A204.1 (cell line): Measurements from ENCODE around the gene HTR3C.
"Not testable (repeated sequence)": the region's sequence is repeated elsewhere in the genome, so short reads cannot be mapped to it uniquely, and the experiment has no call there.

Experiments used
- FAIRE-seq: peaks from 2 replicates; lab custom pipeline; 2012; peaks lifted over from hg19 to GRCh38; lab: Jason Lieb, UNC

HTR3C gene

DNA sequence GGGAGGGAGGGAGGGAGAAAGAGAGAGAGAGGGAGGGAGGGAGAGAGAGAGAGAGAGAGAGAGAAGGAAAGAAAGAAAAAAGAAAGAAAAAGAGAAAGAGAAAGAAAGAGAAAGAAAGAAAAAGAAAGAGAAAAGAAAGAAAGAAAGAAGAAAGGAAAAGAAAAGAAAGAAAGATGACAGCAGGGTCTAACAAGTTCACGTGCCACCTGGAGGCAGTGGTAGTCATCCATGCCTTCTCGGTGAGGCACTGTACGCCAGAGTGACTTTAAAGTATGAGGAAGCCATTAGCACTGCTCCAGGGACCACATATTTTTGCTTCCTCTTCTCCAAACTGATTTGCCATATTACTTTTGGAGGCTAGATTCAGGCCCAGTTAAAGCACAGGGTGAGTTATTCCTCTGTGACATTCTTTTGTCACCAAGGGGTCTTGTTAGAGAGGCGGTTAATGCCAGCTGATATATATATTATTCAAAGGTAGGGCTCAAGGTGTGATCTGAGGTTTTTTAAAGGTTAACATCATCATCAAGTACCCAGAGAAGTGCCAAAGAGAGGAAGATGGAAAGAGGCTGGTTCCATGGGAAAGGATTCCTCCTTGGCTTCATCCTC lies 21.6 kb upstream of the HTR3C start, which contains the start of gene HTR3D:
HTR3D (plus strand) TSS at position 556 of the 606 bp plus-strand sequence; CDS start at position 556, 0 bp downstream.
- no peak for FAIRE-seq

DNA sequence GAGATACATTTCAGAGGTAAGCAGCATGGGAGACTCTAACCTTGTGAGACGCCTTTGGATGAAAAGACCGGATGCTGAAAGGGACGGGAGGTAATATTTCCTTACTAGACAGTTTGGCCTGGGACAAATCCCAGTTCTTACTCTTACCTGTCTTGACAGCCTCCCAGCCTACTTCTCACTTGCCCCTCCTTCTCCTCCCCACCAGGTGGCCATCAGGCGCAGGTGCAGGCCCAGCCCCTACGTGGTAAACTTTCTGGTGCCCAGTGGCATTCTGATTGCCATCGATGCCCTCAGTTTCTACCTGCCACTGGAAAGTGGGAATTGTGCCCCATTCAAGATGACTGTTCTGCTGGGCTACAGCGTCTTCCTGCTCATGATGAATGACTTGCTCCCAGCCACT lies 15.0 kb upstream of the HTR3C start:
- no peak for FAIRE-seq

DNA sequence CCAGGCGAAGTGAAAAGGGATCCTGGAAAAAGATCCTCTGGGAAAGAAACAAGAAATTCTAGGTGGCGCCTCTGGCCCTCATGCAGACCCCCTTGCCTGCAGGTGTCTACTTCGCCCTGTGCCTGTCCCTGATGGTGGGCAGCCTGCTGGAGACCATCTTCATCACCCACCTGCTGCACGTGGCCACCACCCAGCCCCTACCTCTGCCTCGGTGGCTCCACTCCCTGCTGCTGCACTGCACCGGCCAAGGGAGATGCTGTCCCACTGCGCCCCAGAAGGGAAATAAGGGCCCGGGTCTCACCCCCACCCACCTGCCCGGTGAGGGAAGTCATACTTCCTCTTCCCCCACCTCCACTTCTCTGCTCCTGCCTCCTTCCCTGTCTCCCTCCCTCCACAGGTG lies 14.5 kb upstream of the HTR3C start:
- not testable (repeated sequence) for FAIRE-seq

DNA sequence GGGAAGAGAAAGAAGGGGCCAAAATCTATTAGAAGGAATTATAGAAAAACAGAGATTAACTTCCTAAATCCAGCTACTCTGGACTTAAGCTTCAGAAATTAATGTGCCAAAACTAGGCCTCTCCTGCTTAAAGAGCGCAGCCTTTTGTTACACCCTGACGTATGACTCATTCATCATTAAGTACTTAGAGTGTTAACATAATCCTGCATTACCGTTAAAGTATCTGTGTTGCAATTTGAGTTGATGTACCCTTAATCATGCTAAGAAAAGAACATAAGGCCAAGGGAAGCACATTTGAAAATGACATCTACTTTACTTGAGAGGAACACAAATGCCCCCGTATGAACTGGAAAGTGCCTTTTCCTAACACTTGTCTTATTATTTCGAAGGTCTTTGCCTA lies 13.4 kb upstream of the HTR3C start:
- FAIRE-seq, result no peak

DNA sequence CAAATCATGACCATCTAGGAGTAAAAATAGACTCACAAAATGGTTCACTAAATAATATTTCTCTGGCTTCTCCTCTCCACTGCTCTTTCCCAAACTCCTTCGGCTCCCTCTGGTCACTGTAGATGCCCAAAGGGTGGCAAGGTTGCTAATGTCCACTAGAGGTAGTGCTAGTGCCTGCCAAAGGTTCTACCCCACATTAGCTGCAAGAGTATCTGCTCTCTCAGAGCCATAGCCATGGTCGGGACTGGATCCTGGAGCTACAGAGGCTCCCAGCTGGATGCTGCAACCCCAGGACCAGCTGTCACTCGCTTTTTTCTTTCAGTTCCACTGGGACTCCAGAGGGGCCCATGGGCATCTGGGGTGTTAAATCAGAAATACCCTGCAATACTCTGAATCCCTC lies 12.8 kb upstream of the HTR3C start:
- no peak for FAIRE-seq

DNA sequence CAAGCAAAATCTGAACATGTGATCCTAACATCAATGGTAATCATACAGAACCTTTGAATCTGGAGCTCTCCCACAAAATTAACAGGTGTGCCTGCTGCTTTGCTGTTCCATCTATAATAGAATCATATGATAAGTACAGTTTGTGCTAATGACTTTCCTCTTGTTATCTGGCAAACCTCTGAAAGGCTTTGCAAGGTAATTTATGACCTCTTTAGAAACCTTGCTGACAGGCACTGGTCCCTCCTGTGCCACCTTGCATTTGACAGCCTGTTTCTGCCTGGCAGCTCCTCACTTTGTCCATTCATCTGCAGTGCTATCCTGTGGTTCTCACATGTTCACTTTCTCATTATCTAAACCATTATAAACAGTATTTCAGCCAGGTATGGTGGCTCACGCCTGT lies 10.2 kb upstream of the HTR3C start:
- no peak for FAIRE-seq

DNA sequence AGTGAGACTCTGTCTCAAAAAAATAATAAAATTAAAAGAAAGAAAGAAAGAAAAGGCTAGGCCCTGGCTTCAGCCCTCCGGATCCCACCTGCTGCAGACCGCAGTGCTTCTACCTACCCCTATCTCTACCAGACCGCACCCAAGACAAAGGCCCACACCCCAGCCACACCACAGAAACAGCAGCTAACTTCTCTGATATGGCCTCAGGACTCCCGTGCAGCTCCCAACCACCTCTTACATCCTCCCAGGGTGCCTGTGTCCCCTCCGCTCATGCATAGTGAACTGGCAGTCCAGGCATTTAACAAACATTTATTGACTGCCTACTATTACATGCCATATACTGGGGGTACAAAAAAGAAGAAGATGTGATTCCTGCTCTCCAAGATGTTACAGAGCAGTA lies 6.9 kb upstream of the HTR3C start:
- FAIRE-seq, result no peak

DNA sequence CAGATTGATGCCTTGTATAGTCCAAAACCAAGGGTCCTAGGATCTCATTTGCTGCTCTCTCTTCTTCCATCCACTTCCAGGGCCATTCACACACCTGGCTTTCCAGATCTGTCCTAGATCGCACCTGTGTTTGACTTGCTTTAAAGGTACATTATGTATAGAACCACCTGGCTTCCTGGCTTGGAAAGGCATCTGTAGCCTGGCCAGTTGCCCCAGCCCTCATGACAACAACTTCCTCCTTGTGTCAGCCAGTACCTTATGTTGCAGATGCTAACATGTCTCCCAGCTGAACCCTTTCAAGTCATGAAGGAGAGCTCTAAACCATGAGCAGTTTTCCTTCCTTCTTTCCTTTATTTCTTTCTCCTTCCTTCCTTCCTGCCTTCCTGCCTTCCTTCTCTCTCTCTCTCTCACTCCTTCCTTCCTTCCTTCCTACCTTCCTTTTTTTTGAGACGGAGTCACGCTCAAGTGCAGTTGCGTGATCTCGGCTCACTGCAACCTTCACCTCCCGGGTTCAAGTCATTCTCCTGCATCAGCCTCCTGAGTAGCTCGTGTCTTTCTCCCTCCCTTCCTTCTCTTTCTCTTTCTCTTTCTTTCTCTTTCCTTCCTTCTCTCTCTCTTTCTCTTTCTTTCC lies 2.5 kb upstream of the HTR3C start:
- FAIRE-seq, result no peak

DNA sequence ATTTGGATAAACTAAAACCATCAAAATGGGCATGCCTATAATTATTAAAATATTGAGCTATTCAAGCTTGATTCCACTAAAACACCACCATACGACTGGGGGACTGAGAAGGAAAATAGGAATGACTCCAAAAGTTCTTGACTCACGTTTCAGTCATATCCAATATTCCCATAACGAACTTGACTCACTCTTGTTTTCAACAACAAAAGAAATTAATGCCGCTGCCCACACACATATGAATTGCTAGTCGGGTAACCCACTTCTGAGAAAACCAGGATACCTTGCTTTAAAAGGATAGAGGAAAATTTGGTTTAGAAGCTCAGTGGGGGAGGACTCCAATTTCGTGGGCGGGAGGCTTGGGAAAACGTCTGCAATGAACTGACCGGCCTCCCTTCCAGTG lies 5.2 kb downstream of the HTR3C start:
- no peak for FAIRE-seq

DNA sequence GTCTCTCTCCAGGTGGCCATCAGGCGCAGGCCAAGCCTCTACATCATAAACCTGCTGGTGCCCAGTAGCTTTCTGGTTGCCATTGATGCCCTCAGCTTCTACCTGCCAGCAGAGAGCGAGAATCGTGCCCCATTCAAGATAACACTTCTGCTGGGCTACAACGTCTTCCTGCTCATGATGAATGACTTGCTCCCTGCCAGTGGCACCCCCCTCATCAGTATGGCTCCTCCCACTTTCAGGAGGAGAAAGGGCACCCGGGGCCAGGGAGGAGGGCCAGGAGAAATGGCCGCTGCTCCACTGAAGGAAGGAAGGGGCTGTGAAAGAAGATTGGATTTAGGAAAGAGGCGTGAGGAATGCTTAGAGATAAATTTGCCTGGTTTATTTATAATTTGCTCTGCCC lies 6.6 kb downstream of the HTR3C start:
- no peak for FAIRE-seq

DNA sequence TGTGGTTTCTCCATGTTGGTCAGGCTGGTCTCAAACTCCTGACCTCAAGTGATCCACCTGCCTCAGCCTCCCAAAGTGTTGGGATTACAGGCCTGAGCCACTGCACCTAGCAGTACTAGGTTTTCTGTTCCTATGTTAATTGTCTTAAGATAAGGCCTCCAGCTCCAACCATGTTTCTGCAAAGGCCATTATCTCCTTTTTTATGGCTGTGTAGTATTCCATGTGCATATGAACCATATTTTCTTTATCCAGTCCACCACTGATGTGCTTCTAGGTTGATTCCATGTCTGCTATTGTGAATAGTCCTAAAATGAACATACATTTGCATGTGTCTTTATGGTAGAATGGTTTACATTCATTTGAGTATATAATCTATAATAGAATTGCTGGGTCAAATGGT lies 9.8 kb downstream of the HTR3C start:
- FAIRE-seq, result no peak

DNA sequence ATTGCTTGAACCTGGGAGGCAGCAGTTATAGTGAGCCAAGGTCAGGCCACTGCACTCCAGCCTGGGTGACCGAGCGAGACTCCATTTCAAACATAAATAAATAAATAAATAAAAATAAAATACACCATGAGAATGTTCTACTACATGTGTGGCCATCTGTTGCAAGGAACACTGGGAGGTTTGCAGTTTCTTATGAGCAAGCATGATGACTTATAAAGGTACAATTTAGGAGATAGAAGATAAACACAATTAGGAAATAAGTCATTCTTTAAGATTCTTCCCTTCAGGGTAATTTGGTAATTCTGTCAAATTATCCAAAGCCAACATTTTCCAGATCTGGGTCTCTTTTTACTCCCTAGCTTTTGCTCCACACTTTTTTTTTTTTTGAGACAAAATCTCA lies 13.4 kb downstream of the HTR3C start:
- FAIRE-seq, result no peak

DNA sequence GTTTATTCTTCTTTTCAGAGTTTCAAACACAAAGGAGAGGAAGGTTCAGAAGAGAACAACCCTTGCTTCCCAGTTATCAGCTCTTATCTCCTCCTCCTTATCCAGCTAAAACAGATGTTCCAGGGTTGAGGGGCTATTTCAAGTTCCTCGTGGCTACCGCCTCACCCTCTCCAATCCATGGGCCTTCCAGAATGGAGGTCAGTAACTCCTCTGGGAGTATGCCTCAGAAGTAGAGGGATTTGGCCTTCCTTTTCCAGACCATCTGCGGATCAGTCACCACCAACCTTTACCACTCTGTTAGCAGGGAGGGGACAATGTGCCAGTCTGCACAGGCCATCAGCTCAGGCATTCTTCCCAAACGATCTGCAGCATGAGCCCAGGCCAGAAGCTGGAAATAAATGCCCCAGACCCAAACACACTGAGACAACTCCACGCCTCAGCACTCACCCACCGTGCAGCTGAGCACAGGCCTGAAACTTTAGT lies 14.8 kb downstream of the HTR3C start:
- FAIRE-seq, result no peak

DNA sequence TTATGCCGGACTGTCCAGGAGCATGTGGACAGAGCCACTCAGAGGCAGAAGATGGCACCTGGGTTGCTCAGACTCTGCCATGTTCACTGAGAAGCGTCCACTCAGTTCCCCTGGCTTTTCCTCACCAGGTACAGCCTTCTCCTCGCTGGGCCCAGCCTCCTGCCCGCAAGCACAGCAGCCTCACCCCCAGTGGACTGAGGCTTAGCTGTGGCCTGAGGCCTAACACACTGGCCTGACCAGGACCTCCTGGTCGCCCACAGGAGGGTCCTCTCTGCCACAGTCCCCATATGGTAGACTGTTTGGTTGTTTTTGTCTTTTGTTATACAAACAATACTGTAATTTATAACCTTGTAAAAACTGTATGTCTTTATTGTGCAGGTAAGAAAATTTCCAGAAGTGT lies 15.5 kb downstream of the HTR3C start:
- FAIRE-seq, result no peak

DNA sequence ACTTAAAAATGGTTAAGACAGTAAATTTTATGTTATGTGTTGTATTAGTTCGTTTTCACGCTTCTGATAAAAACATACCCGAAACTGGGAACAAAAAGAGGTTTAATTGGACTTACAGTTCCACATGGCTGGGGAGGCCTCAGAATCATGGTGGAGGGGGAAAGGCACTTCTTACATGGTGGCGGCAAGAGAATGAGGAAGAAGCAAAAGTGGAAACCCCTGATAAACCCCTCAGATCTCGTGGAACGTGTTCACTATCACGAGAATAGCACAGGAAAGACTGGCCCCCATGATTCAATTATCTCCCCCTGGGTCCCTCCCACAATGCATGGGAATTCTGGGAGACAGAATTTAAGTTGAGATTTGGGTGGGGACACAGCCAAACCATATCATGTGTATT lies 18.3 kb downstream of the HTR3C start:
- not testable (repeated sequence) for FAIRE-seq

DNA sequence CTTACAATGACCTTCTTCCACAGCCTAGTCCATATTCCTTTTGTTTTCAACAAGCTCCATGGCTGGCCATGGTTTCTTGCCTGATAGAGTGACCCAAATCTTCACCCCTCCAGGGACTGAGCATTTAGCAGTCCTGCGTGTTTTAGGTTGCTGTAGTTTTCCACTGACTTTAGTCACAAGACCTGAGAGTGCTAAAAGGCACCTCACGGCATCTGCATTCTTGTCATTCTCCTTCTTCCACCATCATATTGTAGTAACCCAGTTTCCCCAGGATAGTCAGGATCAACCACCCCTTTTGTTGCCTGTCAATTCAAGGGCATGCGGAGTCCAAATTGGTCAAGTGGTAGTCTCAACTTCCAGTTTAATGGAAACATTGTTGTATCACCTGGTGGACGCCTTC lies 20.8 kb downstream of the HTR3C start:
- no peak for FAIRE-seq

DNA sequence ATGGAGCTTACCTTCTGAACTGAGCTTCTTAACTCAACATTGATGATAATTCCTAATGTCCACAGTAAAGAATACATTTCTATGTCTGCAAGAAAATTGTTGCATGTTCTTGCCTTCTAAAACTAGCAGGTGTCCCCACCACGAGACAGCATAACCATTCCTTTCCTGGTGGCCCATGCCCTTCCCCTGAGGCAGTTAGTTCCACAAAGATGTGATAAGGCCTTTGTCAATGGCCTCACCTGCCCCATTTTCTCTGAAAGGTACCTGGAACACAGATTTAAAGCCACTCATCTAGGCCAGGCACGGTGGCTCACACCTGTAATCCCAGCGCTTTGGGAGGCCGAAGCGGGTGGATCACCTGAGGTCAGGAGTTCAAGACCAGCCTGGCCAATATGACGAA lies 23.1 kb downstream of the HTR3C start:
- no peak for FAIRE-seq

DNA sequence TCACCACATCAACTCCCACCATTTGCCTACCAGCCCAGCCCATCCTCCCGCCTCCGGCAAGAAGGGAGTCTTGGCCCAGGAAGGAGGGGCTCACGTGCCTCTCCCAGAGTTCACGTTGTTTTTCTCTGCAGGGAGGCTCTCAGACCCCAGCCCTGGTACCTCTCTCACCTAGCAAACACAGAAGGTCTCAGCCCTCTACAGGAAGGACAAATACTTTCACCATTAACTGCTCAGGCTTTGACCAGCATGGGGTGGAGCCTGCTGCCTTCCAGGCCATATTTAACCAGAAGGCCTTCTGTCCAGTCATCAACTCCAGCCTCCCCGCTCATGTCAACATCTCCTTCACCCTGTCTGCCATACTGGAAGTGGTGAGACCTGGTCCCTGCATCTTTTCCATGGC lies 25.0 kb downstream of the HTR3C start:
- no peak for FAIRE-seq

DNA sequence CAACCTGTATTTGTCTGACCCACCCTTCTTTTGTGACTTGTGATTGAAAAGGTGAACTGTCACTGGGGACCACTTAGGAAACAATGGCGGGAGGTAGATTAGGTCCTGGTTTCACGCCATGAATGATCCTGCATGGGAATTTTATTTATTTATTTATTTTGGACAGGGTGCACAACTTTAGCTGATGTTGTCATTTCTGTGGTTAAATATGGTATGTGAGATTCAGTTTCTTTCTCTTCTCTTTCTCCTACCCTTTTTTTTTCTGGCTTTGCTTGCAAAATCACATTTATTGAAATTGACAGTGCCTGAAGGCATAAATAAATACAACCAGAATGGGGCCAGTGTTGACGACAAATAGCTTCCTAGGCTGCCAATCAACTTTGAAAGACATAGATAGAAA lies 26.0 kb downstream of the HTR3C start:
- FAIRE-seq, result no peak

DNA sequence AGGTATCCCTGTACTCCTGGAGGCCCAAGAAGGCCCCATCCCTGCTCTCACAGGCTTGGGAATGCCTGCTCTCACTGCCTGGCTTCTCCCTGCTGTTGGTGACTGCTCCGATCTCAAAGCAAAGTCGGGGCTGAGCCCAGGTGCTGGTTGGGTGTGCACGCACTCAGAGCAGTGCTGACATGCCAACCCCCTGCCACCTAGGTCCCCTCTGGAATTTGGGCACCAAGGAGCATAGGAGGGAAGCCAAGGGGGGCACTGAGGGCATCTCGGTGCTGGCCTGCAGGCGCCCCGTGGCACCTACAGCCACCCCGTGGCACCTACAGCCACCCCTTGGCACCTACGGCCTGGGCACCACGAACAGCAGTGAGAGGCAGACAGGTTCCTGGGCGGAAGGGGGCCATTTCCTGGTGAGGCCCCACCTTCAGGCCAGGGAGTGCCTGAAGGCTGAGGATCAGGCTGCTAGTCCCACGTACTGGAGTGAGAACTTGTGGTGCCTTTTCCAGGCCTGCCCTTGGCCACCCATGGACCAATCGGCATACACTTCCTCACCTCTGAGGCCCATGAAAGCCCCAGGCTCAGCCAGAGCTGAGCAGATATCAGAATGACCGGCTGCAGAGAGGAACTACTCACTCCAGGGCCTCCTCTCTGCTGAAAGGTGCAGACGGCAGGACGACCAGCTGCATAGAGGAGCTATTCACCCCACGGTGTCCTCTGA lies 28.4 kb downstream of the HTR3C start:
- no peak for FAIRE-seq

DNA sequence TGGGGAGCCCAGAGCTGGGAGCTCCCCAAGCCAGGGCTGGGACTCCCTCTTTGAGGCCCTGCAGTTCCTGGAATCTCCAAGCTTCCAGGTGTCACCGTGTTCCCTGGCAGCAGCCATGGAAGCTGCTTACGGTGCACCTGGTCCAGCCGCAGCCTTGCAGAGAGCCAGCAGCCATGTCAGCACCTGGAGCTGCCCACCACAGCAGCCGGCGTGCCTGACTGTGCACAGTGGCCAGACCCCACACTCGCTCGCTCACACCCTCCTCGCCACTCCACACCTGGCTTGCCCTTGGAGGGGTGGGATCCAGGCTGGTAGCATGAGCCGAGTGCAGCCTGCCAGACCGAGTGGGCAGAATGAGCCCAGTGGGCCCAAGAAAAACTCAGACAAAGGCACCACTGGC lies 29.2 kb downstream of the HTR3C start:
- FAIRE-seq, result no peak

DNA sequence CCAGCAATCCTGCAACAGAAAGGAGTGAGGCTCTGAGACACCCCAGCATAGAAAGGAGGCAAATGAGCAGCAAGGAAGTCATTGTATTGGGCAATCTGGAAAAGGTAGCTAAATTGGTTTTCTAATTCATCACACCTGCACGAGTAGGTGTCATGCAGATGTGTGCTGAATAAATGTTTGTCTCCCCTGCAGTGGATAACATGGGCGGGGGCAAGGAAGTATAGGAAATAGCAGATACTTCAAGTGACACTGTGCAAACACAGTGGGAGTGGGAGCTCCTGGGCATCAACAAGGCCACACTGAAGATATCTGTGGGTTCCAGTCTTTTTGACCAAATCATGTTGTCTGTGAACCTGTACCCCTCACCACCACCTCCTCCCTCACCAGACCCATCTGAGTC lies 29.6 kb downstream of the HTR3C start:
- FAIRE-seq, result no peak

DNA sequence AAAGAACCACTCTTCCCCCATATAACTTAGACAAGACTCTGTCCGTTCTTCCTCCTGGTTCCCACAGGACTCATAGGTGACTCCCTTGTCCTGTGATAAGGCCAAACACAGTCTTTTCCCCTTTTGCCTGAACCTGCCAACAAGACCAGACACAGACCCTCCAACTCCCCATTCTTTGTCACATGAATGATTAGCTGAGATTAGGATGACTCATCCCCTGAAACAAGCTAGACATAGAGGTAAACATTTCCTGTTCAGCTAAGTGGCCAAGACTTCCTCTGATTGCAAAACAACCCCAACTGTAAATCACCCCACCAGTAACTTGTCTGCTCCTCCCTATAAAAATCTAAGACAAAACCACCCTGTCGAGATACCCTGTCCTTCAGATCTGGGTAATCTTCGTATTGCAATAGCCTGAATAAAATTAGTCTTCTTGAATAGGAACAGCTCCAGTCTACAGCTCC lies 32.6 kb downstream of the HTR3C start:
- FAIRE-seq, result no peak

DNA sequence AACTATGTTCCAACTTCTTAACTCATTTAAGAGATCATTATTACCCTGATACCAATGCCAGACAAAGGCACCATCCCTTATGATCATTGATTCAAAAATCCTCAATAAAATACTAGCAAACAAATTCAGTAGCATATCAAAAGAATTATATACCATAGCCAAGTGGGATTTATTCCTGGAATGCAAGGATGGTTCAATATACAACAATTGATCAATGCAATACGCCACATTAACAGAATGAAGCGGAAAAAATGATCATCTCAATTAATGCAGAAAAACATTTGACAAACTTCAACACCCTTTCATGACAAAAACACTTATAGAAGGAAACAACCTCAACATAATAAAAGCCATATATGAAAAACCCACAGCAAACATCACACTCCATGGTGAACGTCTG lies 39.4 kb downstream of the HTR3C start:
- no peak for FAIRE-seq
